Stimulated activated memory B cell treated with anti-CD40 and anti-IgM and Interleukin-4, amounts not matched to agents 10 μg/mL and 1 μg/mL and 100 μg/mL, for 72 hours (primary cell): Measurements from ENCODE around the gene NOP9.

Experiments used
- ATAC-seq: fragments of 150-1000 bp; cut with Tn5 transposase; 2 replicates; pipeline ENCODE4 v1.10.0; 2021
- H3K27ac Mint-ChIP-seq: one replicate; pipeline ENCODE4 v1.8.0; 2022; ENCODE audit warnings: mild to moderate bottlenecking, mixed read lengths
- H3K27me3 Mint-ChIP-seq: one replicate; pipeline ENCODE4 v1.8.0; 2022; ENCODE audit warnings: mixed read lengths
- H3K36me3 Mint-ChIP-seq: one replicate; pipeline ENCODE4 v1.8.0; 2022; ENCODE audit warnings: mixed read lengths
- H3K4me1 Mint-ChIP-seq: one replicate; pipeline ENCODE4 v1.8.0; 2022; ENCODE audit warnings: mixed read lengths
- H3K4me3 Mint-ChIP-seq: one replicate; pipeline ENCODE4 v1.8.0; 2022; ENCODE audit warnings: mild to moderate bottlenecking, moderate library complexity, mixed read lengths
- H3K9me3 Mint-ChIP-seq: one replicate; pipeline ENCODE4 v1.8.0; 2022; ENCODE audit warnings: mixed read lengths

NOP9 gene

DNA sequence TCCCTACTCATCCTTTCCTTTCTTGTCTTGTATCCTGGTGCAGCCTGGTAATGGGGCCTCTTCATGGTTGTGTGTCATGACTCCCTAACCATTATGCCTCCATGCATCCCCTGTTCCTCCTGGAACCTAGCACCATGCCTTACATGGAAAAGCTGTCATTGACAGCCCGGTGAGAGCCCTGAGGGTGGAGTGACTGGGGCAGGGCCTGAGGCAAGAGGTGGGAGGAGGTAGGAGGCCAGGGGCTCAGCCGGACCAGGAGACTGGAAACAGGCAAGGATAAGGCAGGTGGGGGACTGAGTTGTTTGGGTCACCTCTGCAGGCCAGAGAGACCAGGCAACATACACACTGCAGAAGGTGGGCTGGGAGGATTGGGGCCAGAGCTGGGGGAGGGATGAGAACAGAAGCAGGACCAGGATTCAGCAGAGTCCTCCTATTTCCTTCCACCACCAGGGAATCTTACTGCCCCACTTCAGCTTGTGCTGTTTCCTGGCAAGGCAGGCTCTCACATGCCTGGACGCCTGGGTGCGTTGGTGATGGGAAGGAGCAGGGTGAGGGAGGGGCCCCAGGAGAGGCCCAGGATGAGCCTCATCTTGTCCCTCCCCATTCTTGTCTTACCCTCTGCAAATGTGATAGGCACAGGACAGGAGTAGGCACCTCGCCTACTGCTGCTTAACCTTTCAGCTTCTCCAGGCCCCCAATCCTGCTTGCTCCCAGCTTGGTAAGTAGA is 10.1 kb downstream of the NOP9 start, which contains the start of gene LTB4R2:
TSS of gene LTB4R2 (plus strand) at position 603 of the 727 bp plus-strand sequence. CDS start 525 bp downstream, outside the sequence.
- Mint-ChIP-seq H3K9me3 (no peaks in the 10 kb centered on the region), H3K36me3 (peaks cover 31% of the 10 kb centered on the region), H3K4me1 (peaks cover 57% of the 10 kb centered on the region), H3K27ac (peak within 1 kb of the TSS; percentile 77), H3K4me3 (peak within 1 kb of the TSS; percentile 76), H3K27me3 (no peaks in the 10 kb centered on the region)
- ATAC-seq = no peak

DNA sequence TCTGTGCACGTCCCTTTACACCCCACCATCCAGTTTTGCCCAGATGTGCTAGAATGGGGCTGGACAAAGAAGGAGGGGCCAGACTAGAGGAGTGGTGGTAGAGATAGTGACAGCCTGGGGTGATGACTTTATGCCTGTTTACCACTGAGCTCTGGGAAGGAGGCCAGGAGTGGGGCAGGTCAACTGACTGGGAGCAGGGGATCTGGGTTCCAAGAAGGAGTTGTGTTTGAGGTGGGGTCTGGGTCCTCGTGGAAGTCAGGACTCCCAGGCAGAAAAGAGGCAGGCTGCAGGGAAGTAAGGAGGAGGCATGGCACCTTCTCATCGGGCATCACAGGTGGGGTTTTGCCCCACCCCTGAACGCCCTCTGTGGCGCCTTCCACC is 10.6 kb downstream of the NOP9 start:
- Mint-ChIP-seq H3K27ac (peak overlapping the region; percentile 77), H3K9me3 (no peaks in the 10 kb centered on the region), H3K4me1 (peaks cover 58% of the 10 kb centered on the region), H3K4me3 (peak overlapping the region; percentile 76), H3K27me3 (no peaks in the 10 kb centered on the region), H3K36me3 (peaks cover 25% of the 10 kb centered on the region)
- no peak for ATAC-seq

DNA sequence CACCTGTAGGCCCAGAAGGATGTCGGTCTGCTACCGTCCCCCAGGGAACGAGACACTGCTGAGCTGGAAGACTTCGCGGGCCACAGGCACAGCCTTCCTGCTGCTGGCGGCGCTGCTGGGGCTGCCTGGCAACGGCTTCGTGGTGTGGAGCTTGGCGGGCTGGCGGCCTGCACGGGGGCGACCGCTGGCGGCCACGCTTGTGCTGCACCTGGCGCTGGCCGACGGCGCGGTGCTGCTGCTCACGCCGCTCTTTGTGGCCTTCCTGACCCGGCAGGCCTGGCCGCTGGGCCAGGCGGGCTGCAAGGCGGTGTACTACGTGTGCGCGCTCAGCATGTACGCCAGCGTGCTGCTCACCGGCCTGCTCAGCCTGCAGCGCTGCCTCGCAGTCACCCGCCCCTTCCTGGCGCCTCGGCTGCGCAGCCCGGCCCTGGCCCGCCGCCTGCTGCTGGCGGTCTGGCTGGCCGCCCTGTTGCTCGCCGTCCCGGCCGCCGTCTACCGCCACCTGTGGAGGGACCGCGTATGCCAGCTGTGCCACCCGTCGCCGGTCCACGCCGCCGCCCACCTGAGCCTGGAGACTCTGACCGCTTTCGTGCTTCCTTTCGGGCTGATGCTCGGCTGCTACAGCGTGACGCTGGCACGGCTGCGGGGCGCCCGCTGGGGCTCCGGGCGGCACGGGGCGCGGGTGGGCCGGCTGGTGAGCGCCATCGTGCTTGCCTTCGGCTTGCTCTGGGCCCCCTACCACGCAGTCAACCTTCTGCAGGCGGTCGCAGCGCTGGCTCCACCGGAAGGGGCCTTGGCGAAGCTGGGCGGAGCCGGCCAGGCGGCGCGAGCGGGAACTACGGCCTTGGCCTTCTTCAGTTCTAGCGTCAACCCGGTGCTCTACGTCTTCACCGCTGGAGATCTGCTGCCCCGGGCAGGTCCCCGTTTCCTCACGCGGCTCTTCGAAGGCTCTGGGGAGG is 11.3 kb downstream of the NOP9 start, which contains the start of gene LTB4R:
TSS of gene LTB4R (plus strand) at position 857 of the 959 bp plus-strand sequence. CDS start 4,150 bp downstream, outside the sequence.
- Mint-ChIP-seq H3K4me1 (peaks cover 58% of the 10 kb centered on the region), H3K27ac (peak within 1 kb of the TSS; percentile 77), H3K27me3 (no peaks in the 10 kb centered on the region), H3K4me3 (peak within 1 kb of the TSS; percentile 76), H3K36me3 (peaks cover 22% of the 10 kb centered on the region), H3K9me3 (no peaks in the 10 kb centered on the region)
- peak; percentile 89 for ATAC-seq

DNA sequence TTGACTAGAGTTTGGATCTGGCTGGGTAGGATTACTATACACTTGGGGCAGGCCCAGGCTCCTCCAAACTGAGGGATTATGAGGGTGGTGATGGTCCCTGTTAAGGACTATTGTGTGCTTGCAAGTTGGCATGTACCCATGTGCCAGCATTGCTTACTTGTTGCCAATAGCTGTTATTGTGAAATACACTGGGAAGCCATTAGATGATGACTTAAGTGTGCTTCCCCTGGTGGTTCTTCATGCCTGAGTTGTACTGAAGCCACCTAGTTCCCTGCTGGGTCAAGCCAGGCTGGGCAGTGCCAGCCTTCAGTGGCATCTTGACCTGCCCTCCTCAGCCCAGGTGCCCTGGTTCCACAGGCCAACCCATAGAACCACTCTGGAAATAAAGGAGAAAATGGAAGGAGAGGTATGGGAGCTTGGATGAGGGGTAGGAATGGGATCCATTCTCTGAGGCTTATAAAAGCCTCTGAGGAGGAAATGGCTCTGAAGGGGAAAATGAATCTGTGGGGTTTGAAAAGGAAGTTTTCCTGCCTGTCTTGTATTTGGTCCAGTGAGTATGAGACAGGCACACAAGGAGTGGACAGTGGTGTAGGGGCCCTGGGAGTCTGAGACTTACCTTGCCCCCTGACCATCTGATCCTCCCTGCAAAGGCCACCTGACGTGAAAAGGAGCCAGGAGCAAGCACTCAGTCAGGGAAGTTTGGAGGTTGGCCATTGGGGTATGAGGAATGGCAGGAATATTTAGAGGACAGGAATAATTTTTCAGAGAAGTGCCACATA is 12.4 kb downstream of the NOP9 start:
- H3K27me3 Mint-ChIP-seq = no peaks in the 10 kb centered on the region
- H3K9me3 Mint-ChIP-seq = no peaks in the 10 kb centered on the region
- peak overlapping the region; percentile 77 for H3K27ac Mint-ChIP-seq
- peaks cover 12% of the 10 kb centered on the region for H3K36me3 Mint-ChIP-seq
- peak overlapping the region; percentile 76 for H3K4me3 Mint-ChIP-seq
- ATAC-seq = no peak
- H3K4me1 Mint-ChIP-seq = peaks cover 58% of the 10 kb centered on the region

DNA sequence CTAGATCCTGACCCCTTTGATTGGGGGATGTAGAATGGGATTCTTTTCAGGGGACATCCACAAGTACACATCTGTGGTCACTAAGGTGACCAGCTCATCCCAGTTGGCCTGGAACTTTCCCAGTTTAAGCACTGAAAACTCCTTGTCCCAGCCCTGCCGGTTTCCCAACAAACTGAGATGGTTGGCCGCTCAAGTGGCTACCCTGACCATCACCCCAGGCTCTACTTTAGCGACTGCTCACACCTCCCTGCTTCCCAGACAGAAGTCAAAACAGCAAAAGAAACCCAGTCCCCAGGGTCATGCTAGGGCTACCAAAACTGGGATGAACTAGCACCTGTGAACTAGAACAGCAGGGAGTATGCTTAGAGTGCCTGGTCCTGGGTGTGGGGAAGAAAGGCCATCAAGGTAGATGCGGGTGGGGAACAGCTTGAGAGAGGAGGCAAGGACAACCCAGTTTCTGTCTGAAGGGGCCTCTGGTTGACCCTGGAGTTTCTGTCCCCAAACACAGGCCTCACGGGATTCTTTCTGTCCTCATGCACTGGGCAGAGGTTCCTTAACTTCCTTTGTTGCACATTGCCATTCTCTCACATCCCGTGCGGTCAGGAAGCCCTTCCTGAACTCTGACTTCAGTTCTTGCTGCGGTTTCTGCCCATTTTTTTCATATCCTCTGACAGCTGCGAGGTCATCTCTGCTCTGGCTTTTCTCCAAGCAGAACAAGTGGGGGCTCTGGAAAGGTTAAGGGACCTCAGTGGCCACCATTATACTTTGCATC is 13.3 kb downstream of the NOP9 start:
- Mint-ChIP-seq H3K36me3 (peaks cover 12% of the 10 kb centered on the region), H3K4me1 (peaks cover 54% of the 10 kb centered on the region)

DNA sequence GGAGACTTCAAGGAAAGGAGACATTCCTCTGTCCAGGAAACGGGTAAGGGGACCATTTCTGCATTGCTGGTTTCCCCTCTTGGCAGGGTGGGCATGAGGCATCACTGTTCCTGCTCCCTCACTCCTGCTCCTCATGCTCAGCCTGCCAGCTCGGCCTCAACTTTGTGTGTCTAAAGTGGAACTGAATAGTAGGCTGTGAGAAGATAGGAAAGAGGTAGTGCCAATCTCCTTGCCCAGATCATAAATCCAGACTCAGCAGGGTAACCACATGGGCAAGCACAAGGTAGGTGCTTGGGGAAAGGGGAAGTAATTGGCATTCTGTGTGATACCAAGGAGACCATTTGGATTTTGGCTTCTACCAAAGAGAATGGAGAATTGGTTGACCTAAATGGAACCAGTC is 14.3 kb downstream of the NOP9 start:
- Mint-ChIP-seq H3K9me3 (no peaks in the 10 kb centered on the region), H3K4me1 (peaks cover 47% of the 10 kb centered on the region), H3K27me3 (peaks cover 6% of the 10 kb centered on the region), H3K27ac (no peak overlapping the region), H3K4me3 (no peak overlapping the region), H3K36me3 (peaks cover 11% of the 10 kb centered on the region)
- ATAC-seq = no peak

More for the DNA sequence above, 13.3 kb downstream of the NOP9 start:
- no peaks in the 10 kb centered on the region for H3K9me3 Mint-ChIP-seq
- no peak overlapping the region for H3K4me3 Mint-ChIP-seq
- ATAC-seq = no peak
- no peaks in the 10 kb centered on the region for H3K27me3 Mint-ChIP-seq
- peak overlapping the region; percentile 77 for H3K27ac Mint-ChIP-seq

DNA sequence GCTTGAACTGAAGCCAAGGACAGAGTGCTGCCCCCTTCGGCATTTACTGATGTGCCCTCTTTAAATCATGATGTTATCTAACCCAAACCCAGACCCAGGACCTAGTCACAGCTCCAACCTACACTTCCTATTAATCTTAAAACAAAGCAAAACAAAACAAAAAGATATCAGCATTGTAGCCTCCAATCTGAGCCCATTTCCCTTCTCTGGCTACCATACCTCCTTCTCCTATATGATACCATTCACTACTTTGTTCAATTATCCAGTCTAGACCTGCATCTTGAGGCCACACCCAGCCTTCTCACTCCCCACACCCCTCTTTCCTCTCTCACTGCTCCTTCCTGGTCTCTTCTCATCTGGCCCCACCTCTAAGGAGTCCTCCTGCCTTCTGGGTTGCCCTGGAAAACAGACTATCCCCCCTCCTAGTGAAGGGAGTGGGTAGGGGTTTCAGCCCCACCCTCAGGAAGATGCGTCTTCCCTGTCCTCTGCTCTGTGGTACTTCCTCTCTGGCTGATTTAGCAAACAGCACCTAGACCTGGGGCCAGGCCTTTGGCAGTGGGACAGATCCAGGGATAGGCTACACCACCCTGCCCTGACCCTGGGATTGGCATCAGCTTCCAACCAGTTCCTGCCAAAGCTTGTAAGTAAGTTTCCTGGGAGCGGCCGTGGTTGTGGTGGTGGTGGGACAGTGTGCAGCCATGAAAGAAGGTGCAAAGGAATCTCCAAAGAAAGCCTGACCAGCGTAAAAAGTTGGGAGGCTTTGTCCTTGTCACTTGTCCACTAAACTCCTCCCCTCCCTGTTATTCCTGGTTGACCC is 14.9 kb downstream of the NOP9 start:
- ATAC-seq = no peak
- Mint-ChIP-seq H3K4me3 (no peak overlapping the region), H3K27me3 (peaks cover 13% of the 10 kb centered on the region), H3K9me3 (no peaks in the 10 kb centered on the region), H3K36me3 (peaks cover 4% of the 10 kb centered on the region), H3K27ac (peak overlapping the region; percentile 26), H3K4me1 (peaks cover 40% of the 10 kb centered on the region)

DNA sequence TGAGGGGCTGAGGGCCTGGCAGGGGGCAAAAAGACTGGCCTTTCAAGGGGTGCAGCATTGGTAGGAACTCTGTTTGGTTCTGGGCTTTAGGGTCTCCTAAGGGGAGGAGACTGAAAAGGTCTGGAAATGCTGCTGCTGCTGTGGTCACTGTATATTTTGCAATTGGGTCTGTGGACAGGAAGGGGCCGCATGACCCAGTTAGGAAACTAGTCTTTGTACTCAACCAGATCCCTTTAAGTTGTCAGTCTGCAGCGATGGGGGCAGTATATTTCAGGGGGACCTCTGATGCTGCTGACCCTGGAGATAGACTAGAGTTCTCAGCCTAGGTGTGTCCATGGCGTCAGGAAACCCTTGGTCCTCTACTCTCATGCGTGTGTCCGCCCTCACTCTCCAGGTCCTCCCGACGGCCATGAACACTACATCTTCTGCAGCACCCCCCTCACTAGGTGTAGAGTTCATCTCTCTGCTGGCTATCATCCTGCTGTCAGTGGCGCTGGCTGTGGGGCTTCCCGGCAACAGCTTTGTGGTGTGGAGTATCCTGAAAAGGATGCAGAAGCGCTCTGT is 15.7 kb downstream of the NOP9 start:
- Mint-ChIP-seq H3K27ac (no peak overlapping the region), H3K36me3 (peaks cover 4% of the 10 kb centered on the region), H3K4me3 (no peak overlapping the region), H3K4me1 (peaks cover 33% of the 10 kb centered on the region), H3K9me3 (no peaks in the 10 kb centered on the region), H3K27me3 (peaks cover 20% of the 10 kb centered on the region)
- ATAC-seq = no peak

DNA sequence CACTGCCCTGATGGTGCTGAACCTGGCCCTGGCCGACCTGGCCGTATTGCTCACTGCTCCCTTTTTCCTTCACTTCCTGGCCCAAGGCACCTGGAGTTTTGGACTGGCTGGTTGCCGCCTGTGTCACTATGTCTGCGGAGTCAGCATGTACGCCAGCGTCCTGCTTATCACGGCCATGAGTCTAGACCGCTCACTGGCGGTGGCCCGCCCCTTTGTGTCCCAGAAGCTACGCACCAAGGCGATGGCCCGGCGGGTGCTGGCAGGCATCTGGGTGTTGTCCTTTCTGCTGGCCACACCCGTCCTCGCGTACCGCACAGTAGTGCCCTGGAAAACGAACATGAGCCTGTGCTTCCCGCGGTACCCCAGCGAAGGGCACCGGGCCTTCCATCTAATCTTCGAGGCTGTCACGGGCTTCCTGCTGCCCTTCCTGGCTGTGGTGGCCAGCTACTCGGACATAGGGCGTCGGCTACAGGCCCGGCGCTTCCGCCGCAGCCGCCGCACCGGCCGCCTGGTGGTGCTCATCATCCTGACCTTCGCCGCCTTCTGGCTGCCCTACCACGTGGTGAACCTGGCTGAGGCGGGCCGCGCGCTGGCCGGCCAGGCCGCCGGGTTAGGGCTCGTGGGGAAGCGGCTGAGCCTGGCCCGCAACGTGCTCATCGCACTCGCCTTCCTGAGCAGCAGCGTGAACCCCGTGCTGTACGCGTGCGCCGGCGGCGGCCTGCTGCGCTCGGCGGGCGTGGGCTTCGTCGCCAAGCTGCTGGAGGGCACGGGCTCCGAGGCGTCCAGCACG is 16.4 kb downstream of the NOP9 start:
- Mint-ChIP-seq H3K4me3 (no peak overlapping the region), H3K4me1 (peaks cover 30% of the 10 kb centered on the region), H3K9me3 (no peaks in the 10 kb centered on the region), H3K36me3 (peaks cover 4% of the 10 kb centered on the region), H3K27me3 (peaks cover 22% of the 10 kb centered on the region), H3K27ac (no peak overlapping the region)
- ATAC-seq = peak; percentile 11

DNA sequence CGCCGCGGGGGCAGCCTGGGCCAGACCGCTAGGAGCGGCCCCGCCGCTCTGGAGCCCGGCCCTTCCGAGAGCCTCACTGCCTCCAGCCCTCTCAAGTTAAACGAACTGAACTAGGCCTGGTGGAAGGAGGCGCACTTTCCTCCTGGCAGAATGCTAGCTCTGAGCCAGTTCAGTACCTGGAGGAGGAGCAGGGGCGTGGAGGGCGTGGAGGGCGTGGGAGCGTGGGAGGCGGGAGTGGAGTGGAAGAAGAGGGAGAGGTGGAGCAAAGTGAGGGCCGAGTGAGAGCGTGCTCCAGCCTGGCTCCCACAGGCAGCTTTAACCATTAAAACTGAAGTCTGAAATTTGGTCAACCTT is 16.9 kb downstream of the NOP9 start:
- Mint-ChIP-seq H3K4me3 (no peak overlapping the region), H3K27ac (no peak overlapping the region), H3K27me3 (peaks cover 22% of the 10 kb centered on the region), H3K4me1 (peaks cover 27% of the 10 kb centered on the region), H3K36me3 (peaks cover 4% of the 10 kb centered on the region), H3K9me3 (no peaks in the 10 kb centered on the region)
- ATAC-seq = no peak

DNA sequence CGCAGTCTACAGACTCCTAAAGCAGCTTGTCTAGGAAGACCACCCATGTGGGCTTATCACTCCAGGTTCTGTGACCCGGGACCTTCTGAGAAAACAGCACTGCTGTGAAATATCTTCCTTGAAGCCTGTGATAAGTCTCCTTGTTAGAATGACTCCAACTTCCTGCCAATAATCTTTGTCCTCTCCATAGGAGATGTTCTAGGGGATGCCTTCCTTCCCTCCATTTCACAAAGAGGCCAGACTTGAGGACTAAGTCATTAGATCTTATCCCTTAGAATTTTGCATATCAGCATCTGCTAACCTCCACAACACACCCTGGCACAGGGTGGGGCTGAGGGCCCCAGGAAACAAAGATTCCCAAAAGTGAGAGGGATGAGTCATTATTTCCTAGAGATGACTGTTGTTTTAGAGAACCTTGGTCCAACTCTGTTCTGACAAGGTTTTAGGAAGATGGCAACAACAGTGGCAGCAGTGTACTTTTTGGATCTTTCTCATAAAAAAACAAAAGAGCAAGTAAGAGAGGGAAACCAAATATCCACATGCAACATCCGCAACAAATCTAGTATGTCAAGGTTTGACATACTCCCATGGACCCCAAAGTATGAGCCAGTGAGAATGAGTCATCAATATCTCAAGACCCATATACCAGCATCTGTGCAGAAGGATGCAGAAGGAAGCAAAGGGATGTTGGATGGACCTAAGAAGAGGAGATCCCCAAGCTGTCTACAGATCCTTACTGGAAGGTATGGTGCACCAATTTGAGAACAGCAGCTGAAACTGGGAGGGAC is 17.7 kb downstream of the NOP9 start:
- H3K4me1 Mint-ChIP-seq = peaks cover 20% of the 10 kb centered on the region
- ATAC-seq = no peak
- no peaks in the 10 kb centered on the region for H3K9me3 Mint-ChIP-seq
- H3K36me3 Mint-ChIP-seq = peaks cover 4% of the 10 kb centered on the region
- H3K27ac Mint-ChIP-seq = no peak overlapping the region
- no peak overlapping the region for H3K4me3 Mint-ChIP-seq
- peaks cover 24% of the 10 kb centered on the region for H3K27me3 Mint-ChIP-seq

DNA sequence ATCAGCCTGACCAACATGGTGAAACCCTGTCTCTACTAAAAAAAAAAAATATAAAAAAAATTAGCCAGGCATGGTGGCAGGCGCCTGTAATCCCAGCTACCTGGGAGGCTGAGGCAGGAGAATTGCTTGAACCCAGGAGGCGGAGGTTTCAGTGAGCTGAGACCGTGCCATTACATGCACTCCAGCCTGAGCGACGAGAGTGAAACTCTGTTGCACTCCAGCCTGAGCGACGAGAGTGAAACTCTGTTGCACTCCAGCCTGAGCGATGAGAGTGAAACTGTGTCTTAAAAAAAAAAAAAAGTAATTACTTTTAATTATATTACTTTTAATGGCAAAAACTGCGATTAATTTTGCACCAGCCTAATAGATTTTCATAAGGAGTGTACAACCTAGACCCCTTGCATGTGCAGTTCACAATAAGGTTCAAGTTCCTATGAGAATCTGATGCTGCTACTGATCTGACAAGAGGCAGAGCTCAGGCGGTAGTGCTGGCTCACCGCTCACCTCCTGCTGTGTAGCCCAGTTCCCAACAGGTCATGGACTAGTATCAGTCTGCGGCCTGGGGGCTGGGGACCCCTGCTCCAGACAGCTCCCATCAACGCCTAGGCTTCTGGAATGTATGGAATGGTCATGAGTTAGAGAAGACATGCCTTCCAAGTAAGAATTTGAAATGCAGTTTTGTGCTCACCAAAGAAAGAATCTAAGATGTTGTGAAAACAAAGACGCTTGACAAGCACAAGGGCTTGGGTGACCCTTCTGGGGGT is 21.7 kb downstream of the NOP9 start:
- Mint-ChIP-seq H3K27ac (no peak overlapping the region), H3K27me3 (peaks cover 30% of the 10 kb centered on the region), H3K36me3 (no peaks in the 10 kb centered on the region), H3K9me3 (no peaks in the 10 kb centered on the region), H3K4me1 (no peaks in the 10 kb centered on the region), H3K4me3 (no peak overlapping the region)
- ATAC-seq = no peak
